Erythroblast (primary cell): Measurements from ENCODE around the gene HNRNPK.

Experiments
- DNase-seq, 2 experiments: peaks; one replicate each; lab custom pipeline; 2025; lab: John Stamatoyannopoulos, UW
- GATA1 ChIP-seq: IDR thresholded peaks from 2 replicates; pipeline ENCODE4 v1.6.1; 2011; ENCODE audit warnings: low read depth, mild to moderate bottlenecking, control low read depth, low read length, moderate library complexity
- POLR2A ChIP-seq: IDR thresholded peaks from 2 replicates; pipeline ENCODE4 v1.6.1; 2011; ENCODE audit warnings: mild to moderate bottlenecking, low read length

Gene HNRNPK

GRCh38 chr9:83979812-83980394 lies at the start of gene HNRNPK:
HNRNPK (minus strand) TSS chr9:83980215; CDS start chr9:83978252, 1,963 bp downstream.
- TF ChIP-seq POLR2A (no peak), GATA1 (no peak)
- DNase-seq, result peak; percentile 99 to 100

- TF ChIP-seq GATA1, result no peak
- TF ChIP-seq POLR2A, result no peak
- no peak for DNase-seq
These were observed 47.2 kb upstream of the HNRNPK start for GRCh38 chr9:84027201-84027600.

- no peak for TF ChIP-seq POLR2A
- TF ChIP-seq GATA1, result no peak
- DNase-seq, result no peak
These were observed 44.1 kb upstream of the HNRNPK start for GRCh38 chr9:84024041-84024575.

- TF ChIP-seq POLR2A, result no peak
- no peak for TF ChIP-seq GATA1
- no peak for DNase-seq
These were observed 27.6 kb upstream of the HNRNPK start for GRCh38 chr9:84007662-84008061.

GRCh38 chr9:84003246-84003645 lies 23.2 kb upstream of the HNRNPK start:
- no peak for DNase-seq
- TF ChIP-seq POLR2A, result no peak
- no peak for TF ChIP-seq GATA1

GRCh38 chr9:84002344-84002743 lies 22.3 kb upstream of the HNRNPK start:
- no peak for TF ChIP-seq GATA1
- TF ChIP-seq POLR2A, result no peak
- peak in 1 of 2 experiments; percentile 2 for DNase-seq

GRCh38 chr9:84001621-84002020 lies 21.6 kb upstream of the HNRNPK start:
- TF ChIP-seq POLR2A (no peak), GATA1 (no peak)
- no peak for DNase-seq

- TF ChIP-seq POLR2A, result no peak
- no peak for TF ChIP-seq GATA1
These were observed 20.2 kb upstream of the HNRNPK start for GRCh38 chr9:84000186-84000585.

GRCh38 chr9:83999141-83999918 lies 19.3 kb upstream of the HNRNPK start:
- DNase-seq, result no peak
- TF ChIP-seq GATA1, result no peak
- TF ChIP-seq POLR2A, result no peak

More at GRCh38 chr9:84000186-84000585, 20.2 kb upstream of the HNRNPK start:
- DNase-seq, result no peak

- DNase-seq, result no peak
- TF ChIP-seq GATA1, result no peak
- no peak for TF ChIP-seq POLR2A
These were observed 16.1 kb upstream of the HNRNPK start for GRCh38 chr9:83996126-83996525.

- no peak for TF ChIP-seq GATA1
- TF ChIP-seq POLR2A, result no peak
- no peak for DNase-seq
These were observed 12.9 kb upstream of the HNRNPK start for GRCh38 chr9:83992901-83993300.

GRCh38 chr9:83992407-83992806 lies 12.4 kb upstream of the HNRNPK start:
- no peak for DNase-seq
- no peak for TF ChIP-seq GATA1
- TF ChIP-seq POLR2A, result no peak

- no peak for DNase-seq
- TF ChIP-seq POLR2A, result no peak
These were observed 11.3 kb upstream of the HNRNPK start for GRCh38 chr9:83991355-83991754.

- no peak for TF ChIP-seq POLR2A
- TF ChIP-seq GATA1, result no peak
- DNase-seq, result no peak
These were observed 8.4 kb upstream of the HNRNPK start for GRCh38 chr9:83988411-83988810.

- no peak for DNase-seq
- TF ChIP-seq GATA1 (no peak), POLR2A (no peak)
These were observed 7.4 kb upstream of the HNRNPK start for GRCh38 chr9:83987402-83987791.

- DNase-seq, result peak; percentile 27 to 36
- TF ChIP-seq GATA1 (no peak), POLR2A (no peak)
These were observed 6.9 kb upstream of the HNRNPK start for GRCh38 chr9:83986765-83987401.
